ENCODE data around the gene PPP1R2.
A peak's percentile ranks its signal among the peaks of the same experiment; 100 is the strongest.
"Not testable (repeated sequence)": the region's sequence is repeated elsewhere in the genome, so short reads cannot be mapped to it uniquely, and the experiment has no call there.

Gene PPP1R2

DNA sequence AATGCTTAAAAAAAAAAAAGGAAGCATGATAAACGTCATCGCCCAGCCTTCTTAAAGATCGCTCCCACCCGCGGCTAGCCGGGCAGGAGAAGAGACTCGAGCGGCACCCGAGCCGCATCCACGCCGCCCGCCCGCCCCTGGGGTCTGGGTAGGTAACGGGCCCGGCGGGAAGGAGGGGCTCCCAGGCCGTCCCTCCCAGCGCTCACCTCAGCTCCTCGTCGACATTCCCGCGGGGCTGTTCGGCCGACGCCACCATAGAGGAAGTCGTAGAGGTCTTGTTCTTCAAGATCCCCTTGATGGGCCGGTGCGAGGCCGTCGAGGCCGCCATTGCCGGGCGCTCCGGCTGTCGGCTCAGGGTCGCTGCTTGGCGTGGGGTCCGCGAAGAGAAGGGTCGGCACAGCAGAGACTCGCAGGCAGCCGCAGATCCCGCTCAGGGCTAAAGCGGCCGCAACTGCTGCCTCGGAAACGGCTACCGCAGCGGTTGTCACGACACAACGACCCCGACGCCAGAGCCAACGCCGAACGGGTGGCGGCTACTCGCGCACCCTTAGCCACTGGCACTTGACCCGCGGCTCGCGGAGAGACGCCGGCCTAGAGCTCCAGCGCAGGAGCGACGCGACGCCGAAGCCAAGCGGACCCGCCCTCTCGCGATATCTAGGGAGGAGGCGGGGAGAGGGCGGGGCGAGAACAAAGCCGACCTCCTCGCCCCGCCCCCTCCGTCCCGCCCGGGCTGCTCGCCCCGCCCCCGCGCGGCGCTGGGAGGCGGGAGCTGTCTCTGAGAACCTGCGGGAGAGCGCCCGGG lies at the start of gene PPP1R2:
TSS of gene PPP1R2 (minus strand) at position 628 of the 802 bp plus-strand sequence. CDS start at position 328, 300 bp downstream.
- peak; percentile 93 for DNase-seq (ENCODE audit: low spot score)

DNA sequence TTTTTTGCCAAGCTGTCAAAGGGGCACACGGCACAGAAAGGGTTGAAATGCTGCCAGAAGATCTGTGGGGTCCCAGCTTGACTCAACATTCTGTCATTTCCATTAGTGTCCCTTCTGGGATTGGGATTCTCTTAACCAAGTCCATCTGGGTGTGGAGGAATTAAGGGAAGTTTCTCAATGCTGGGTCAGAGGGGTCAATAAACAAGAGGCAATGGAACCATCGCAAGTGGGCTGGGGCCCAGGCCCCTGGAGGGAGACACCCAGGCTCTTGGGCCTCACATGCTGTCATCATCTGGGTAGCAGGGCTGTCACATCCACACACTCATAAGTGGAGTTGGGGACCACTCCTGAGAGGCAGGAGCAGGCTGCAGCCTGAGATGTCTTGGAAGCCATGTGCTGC lies 48.7 kb upstream of the PPP1R2 start:
- no peak for DNase-seq (ENCODE audit: low spot score)

DNA sequence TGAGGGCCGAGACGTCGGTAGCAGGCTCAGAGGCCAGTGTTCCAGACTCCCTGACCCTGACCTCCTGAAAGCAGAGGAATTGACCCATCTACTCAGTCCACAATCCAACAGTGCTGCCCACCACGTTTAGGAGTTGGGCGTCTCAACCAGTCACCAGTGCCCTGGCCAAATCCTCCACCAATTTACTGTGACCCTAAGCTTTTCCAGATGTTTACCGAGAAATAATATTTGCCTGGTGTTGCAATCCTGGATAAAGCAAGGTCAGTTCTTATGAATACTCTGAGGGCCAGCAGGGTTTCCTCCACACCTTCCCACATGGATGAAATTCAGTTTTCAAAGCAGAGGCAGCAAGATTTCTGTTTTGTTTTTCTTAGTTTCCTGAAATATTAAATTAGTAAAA lies 48.1 kb upstream of the PPP1R2 start:
- DNase-seq (ENCODE audit: low spot score), result no peak

DNA sequence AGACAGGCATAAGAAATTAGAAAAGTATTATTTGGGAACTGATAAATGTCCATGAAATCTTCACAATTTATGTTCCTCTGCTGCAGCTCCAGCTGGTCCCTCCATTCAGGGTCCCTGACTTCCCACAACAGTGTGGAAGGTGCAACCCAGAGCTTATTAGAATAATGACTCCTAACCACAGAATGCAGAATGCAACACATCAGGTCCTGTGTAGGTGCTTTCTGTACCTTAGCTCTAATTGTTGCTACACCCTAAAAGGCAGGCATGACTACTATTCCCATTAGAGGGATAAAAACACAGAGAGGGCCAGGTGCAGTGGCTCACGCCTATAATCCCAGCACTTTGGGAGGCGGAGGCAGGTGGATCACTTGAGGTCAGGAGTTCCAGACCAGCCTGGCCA lies 47.3 kb upstream of the PPP1R2 start:
- not testable (repeated sequence) for DNase-seq (ENCODE audit: low spot score)

DNA sequence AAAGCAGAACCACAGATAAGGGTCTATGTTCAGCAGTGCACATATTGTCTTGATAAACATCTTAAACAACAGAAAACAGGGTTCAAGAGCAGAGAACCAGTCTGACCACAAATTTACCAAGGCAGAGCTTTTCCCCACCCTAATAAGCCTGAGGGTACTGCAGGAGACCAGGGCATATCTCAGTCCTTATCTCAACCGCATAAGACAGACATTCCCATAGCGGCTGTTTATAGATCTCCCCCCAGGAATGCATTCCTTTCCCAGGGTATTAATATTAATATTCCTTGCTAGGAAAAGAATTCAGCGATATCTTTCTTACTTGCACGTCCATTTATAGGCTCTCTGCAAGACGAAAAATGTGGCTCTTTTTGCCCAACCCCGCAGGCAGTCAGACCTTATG lies 46.7 kb upstream of the PPP1R2 start:
- not testable (repeated sequence) for DNase-seq (ENCODE audit: low spot score)

DNA sequence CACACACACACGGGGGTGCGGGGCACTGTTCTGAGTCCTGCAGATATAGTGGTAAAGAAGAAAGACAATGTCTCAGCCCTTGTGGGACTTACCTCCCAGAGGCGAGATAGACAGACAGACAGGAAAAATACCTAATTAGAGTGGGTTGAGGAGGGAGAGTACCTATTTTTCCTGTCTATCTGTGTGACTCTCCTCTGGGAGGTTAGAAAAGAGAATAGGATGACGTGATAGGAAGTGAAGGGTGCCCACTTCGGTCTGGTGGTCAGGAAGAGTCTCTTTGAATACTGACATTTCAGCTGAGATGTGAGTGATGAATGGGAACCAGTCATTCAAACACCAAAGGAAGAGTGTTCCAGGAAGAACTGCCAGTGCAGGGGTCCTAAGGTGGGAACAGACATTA lies 44.7 kb upstream of the PPP1R2 start:
- DNase-seq (ENCODE audit: low spot score), result no peak

DNA sequence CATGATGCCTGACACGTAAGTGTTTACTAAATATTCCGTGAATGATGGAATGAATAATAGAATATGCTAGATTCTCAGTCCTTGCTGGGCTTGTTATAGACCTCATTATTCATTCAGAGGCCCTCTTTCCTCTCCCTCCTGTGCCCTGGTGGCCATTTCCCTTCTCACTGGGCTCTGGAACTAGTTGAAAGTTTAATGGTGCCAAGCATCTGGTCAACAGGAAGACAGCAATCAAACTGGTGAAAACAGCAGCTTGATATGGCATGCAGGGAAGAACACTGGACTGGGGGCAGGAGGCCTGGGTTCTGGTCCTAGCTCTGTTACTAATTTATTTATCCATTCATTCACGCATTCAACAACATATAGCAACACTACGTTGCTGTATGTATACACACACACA lies 44.3 kb upstream of the PPP1R2 start:
- DNase-seq (ENCODE audit: low spot score), result no peak

DNA sequence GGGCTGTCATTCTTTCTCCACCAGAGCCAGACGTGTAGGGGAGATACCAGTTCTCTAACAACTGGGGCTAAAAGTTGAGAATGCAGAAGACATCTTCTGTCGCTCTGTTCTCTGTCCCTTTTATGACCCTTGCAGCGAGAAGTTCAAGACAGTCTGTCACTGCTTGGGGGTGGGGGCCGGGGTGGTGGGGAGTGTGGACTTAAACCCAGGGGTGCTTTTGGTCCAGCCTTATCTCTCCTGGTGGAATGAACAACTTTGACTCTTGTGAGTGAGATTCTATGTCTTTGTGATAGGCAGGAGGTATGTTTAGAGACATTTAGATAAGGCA lies 41.4 kb upstream of the PPP1R2 start:
- no peak for DNase-seq (ENCODE audit: low spot score)

DNA sequence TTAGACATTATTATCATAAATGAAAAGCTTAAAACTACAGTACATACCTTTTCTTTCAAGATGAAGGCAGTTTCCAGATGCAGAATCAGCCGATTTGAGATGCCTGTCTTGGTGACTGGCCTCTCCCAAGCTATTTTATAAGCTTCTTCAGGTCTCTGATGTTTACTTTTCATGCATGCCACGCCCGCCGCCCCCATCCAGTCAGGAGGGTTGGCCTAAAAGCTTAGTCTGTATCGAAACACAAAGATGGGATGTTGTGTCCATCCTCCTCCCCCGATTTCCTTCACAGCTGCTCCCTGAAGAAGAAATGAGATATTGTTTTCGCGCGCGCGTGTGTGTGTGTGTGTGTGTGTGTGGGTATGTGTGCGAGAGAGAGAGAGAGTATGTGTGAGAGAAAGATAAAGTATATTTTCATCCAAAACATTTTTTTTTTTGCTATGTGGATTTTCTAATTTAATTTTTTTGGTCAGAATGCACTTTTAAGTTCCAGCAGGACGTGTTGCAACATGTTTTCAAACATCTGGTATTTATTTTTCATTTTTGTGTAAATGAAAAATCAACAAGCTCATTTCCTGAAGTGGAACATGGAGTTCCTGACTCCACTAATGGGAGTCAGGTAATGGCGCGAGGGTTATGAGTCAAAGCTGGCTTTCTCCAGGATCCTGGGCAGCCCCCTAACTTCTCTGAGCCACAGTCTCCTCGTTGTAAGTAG lies 40.9 kb upstream of the PPP1R2 start, which contains the start of gene APOD:
TSS of gene APOD (minus strand) at position 110 of the 712 bp plus-strand sequence. CDS start 4,479 bp downstream, outside the sequence.
- no peak for DNase-seq (ENCODE audit: low spot score)

DNA sequence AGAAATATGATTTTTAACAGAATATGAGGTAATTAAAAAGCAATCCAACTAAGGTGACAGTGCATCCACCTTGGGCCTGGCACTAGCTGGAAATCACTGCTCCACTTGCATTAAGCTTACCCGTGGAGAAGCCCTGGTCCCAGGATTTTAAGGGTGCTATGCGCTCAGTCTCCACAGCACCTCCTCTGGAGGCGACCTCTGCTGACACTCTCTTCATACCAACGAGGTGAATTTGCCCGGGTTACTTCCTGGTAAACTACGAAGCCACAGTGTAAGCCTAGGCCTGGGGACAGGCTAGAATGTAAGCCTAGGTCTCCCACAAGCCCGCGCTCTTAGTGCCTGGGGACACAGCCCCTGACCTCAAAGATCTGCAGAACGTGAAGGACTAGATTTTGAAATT lies 39.8 kb upstream of the PPP1R2 start:
- peak; percentile 57 for DNase-seq (ENCODE audit: low spot score)

DNA sequence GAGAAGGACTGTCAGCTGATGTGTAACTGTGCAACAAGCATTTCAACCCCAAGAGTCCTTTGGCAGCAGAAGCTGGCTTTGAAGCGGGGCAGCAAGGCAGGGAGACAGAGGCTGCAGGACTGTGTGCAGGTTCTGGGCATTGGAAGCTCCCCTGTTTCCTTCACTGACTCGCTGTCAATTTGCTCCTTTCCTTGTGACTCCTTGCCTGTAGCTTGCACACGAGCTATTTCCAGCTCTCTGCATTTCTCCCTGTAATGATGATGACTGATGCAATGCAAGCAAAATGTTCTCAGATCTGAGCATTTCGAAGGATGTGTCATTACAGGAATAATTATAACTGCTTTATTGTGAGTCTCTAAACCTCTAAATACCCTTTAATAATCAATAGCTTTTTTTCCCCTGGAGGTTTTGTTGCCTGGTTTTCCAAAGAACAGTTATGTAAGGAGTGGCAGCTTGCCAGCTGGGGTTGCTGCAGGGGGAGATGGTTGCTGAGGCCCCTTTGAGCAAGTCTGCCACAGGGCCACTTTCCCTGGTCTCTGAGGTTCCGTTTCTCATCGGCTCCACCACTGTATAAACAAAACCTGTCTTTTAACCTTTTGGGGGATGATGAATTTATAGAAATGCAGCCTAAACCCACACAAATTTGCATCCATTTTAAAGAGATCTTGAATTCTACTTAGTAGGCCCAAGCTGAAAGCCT lies 37.8 kb upstream of the PPP1R2 start:
- DNase-seq (ENCODE audit: low spot score), result peak; percentile 46

DNA sequence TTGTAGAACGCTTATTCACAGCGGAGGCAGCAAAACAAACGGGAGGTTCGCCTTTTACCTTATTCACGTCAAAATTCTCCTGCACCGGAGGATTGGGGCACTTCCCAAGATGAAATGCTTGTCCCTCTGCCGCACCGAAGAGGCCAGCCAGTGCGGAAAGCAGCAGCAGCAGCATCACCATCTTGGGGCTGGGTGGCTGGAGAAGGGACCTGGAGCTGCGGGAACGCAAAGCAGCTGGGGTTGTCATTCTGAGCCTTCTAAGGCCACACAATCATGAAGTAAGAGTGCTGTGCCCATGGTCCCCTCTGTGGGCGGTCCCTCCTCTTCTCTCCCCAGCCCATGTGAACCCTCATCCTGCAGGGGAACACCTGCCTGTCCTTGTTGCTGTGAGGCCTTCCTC lies 36.2 kb upstream of the PPP1R2 start:
- DNase-seq (ENCODE audit: low spot score), result no peak

DNA sequence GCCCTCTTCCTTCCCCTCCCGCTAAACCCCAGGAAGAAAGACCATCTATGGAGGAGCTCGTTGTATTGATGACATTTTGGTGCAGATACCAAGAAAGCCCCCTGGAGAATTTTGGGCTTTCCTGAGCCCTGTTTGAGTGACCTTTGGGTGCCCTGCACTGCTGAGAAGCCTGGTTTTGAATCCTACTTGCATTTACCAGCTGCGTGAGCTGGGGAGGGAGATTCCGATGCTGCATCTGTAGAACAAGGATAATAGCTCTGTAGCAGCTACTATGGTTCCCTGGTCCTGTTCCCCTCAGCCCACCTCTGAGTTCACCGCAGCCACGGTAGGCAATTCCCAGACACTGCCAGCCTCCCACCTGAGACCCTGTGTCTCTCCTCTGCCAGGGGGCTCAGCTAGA lies 35.4 kb upstream of the PPP1R2 start:
- DNase-seq (ENCODE audit: low spot score), result no peak

DNA sequence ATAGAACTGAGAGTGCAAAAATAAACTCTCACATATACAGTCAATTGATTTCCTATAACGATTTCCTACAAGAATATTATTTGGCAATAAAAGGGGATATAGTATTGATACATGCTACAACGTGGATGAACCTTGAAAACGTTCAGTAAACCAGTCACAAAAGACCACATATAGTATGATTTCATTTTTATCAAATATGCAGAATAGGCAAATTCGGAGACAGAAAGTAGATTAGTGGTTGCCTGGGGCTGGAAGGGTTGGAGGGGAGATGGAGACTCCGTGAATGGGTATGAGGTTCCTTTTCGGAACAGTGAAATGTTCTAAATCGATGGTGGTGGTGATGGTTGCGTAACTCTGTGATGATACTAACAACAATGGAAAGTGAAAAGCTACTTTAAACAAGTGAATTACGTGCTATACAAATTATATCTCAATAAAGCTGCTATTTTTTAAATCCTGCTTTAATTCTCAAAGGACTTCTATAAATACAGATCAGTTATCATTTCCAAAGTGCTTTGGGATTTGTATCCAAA lies 34.6 kb upstream of the PPP1R2 start:
- DNase-seq (ENCODE audit: low spot score), result no peak

DNA sequence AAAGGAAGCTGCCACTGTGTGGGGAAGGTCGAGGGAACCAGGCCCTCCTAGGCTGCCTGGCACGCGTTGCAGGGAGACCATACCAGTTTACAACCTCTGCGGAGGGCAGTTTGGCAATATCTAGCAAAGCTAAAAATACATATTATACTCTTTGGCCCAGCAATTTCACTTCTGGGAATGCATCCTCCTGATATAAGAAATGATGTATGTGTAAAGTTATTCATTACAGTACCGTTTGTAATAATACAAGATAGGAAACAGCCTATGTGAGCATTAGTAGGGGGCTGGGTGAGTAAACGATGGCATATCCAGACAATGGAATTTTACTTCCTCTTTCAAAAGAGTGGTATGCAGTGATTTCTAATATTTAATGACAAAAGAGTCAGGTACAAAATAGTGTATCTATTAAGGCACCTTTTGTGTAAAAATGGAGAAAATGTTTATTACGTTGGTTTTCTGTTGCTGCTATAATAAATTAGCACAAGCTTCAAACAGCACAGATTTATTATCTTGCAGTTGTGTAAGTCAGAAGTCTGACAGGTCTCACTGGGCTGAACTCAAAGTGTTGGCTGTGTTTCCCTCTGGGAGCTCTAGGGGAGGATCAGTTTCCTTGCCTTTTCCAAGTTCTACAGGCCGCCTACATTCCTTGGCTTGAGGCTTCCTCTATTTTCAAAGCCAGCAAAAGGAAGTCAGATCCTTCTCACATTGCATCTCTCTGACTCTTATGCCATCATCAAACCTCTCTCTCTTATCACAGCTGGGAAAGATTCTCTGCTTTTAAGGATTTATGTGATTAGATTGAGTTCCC lies 31.6 kb upstream of the PPP1R2 start:
- no peak for DNase-seq (ENCODE audit: low spot score)

DNA sequence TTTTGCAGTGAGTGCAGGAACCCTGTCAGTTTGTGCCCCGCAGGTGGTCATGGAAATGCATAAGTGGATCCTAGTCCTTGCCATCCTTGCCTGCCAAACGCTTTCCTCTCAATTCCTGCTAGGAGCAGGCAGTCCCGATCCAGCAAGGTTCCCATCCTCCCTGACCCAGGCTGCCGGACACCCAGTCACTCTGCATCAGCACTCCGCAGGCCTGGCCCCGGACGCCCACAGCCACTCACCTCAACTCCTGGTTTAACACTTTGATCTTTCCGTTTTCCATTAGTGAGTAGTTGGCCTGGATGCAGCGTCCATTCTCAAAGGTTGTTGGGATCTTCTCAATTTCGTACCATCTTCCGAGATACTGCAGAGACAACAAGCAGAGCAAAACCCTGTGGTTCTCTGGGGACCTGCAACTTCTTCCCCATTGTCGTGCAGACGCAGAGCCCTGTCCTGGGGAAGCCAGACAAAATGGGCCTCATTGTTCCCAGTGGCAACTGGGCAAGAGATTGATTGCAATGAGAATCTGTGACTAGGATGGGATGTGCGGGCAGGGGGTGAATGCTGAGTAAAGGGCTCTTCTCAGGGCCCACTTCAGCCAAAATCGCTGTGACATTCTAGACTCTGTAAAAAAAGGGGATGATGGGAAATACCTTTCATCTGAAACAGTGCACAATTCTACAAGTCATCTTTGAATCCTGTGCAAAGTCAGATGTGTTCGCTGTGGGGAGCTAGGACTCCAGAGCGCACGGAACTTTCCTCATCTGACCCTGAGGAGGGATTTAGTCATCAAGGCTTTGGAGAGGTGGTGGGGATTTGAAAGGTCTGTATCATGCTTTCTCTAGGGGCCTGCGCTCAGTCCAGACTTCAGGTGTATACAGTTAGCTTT lies 30.7 kb upstream of the PPP1R2 start:
- no peak for DNase-seq (ENCODE audit: low spot score)

DNA sequence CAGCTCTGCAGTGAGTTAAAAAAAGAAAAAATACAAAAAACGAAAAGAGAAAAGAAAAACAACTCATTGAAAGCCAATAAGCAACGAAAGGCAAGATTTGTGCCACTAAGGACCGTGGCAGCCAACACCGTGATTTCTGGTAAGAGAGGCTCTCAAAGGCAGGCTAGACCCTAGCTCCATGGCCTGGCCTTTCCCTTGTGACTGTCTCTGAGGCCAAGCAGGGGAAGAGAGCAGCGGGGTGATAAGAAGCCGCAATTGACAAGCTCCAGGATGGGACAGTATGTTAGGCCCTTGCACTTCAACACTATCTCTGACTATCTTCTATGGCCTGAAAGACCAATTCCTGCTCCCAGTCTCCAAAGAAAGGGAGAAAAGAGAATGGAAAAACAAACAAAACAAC lies 28.2 kb upstream of the PPP1R2 start:
- DNase-seq (ENCODE audit: low spot score), result no peak

DNA sequence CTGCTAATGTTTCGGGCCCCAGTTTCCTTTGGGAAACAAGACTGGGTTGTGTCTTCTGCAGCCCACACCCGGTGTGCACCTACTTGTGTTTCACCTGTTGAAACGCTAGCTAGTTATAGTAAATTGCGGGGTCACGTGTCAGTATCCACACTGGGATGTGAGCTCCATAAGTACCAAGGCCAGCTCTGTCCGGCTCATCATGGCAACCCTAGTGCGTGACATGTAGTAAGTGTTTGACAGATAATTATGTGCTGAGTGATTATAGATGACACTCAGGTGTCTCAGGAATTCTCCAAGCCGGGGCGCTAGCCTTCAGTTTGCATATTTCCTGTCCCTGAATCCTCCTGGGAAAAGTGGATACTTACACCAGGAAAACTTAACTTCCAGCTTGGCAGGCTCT lies 27.8 kb upstream of the PPP1R2 start:
- no peak for DNase-seq (ENCODE audit: low spot score)

DNA sequence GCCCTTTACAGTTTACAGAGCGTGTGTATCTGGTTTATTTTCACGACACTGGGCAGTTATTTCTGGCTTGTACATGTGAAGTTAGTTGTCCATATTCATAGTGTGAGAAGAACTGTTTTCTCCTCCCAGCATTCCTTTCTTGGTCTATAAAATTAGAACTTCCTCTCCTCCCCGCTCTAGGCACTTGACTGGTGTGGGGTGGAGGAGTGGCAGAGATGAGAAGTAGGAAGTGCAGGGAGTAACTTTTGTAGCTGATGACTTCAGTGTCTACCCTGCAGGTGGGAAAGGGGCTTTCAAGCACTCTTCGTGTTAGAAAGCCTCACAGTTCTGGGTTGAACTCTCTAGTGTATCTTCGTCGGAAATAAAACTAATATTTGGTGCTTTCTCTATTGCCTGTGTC lies 27.2 kb upstream of the PPP1R2 start:
- no peak for DNase-seq (ENCODE audit: low spot score)

DNA sequence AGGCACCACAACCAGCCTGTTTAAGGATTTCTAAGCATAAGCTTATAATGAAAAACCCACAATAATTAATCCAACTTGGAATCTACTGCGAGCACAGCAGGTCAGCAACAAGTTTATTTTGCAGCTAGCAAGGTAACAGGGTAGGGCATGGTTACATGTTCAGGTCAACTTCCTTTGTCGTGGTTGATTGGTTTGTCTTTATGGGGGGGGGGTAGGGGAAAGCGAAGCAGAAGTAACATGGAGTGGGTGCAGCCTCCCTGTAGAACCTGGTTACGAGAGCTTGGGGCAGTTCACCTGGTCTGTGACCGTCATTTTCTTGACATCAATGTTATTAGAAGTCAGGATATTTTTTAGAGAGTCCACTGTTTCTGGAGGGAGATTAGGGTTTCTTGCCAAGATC lies 25.5 kb upstream of the PPP1R2 start:
- DNase-seq (ENCODE audit: low spot score), result no peak

DNA sequence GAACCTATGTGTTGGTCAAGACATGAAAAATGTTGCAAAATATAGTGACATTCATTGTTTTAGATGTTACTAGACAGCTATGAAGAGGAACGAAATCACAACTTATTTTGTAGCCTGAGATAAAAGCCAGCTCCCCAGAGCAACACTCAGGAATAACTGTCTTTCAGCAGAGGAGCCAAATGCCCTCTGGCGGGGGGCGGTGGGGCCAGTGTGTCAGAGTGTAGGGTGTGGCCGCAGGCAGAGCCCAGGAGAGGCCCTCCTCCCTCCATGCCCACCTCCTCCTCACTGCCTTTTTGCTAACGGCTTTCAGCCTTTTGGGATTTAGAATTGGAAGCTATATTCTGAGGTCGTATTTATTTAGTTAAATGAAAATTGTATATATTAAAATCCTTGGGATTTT lies 23.7 kb upstream of the PPP1R2 start:
- no peak for DNase-seq (ENCODE audit: low spot score)

All from kidney tubule cell (primary cell).